Stomach (tissue), 4 donors: ENCODE measurements around the gene DEFB113.

Experiments used
- POLR2AphosphoS5 ChIP-seq, 3 donors: sonication (generic); formaldehyde crosslinking; IDR thresholded peaks; one replicate each; pipeline ENCODE4 v1.6.1; 2016; ENCODE audit warnings: antibody characterized with exemption in 3 of 3
- TF ChIP-seq, protein P1 (sequence below), 7 experiments: fragments of 450-650 bp in 4 of 7; fragments of 200-600 bp in 3 of 7; sonication (generic) in 3 of 7; IDR thresholded peaks; one replicate each; pipeline ENCODE4 v1.5.1; 2016 to 2019; ENCODE audit warnings: antibody characterized with exemption in 7 of 7, control low read depth in 2 of 7, mild to moderate bottlenecking in 1 of 7

DNA sequence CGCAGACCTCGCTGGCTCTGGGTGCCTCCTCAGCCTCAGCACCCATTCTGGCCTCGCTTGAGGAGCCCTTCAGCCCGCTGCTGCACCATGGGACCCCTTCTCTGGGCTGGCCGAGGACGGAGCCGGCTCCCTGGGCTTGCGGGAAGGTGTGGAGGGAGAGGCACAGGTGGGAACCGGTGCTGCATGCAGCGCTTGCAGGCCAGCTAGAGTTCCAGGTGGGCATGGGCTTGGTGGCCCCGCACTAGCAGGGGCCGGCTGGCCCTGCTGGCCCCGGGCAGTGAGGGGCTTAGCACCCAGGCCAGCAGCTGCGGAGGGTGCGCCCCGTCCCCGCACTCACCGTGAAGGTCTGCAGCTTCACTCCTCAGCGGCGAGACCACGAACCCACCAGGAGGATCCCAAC, 35.9 kb downstream of the DEFB113 start:
- TF ChIP-seq, protein P1, sequence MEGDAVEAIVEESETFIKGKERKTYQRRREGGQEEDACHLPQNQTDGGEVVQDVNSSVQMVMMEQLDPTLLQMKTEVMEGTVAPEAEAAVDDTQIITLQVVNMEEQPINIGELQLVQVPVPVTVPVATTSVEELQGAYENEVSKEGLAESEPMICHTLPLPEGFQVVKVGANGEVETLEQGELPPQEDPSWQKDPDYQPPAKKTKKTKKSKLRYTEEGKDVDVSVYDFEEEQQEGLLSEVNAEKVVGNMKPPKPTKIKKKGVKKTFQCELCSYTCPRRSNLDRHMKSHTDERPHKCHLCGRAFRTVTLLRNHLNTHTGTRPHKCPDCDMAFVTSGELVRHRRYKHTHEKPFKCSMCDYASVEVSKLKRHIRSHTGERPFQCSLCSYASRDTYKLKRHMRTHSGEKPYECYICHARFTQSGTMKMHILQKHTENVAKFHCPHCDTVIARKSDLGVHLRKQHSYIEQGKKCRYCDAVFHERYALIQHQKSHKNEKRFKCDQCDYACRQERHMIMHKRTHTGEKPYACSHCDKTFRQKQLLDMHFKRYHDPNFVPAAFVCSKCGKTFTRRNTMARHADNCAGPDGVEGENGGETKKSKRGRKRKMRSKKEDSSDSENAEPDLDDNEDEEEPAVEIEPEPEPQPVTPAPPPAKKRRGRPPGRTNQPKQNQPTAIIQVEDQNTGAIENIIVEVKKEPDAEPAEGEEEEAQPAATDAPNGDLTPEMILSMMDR (IDR thresholded peaks at IDR 0.05) = no peak
- no peak for TF ChIP-seq POLR2AphosphoS5 (IDR thresholded peaks at IDR 0.05)
